ENCODE results near the gene PHF20.
"Not testable (repeated sequence)": the region's sequence is repeated elsewhere in the genome, so short reads cannot be mapped to it uniquely, and the experiment has no call there.

PHF20 gene

GRCh38 chr20:35783811-35784210 is 12.0 kb downstream of the PHF20 start:
- DNase-seq = not testable (repeated sequence)

- DNase-seq = not testable (repeated sequence)
These were observed 13.7 kb downstream of the PHF20 start for GRCh38 chr20:35785541-35785940.

GRCh38 chr20:35788796-35789195 is 17.0 kb downstream of the PHF20 start:
- no peak for DNase-seq

DNA sequence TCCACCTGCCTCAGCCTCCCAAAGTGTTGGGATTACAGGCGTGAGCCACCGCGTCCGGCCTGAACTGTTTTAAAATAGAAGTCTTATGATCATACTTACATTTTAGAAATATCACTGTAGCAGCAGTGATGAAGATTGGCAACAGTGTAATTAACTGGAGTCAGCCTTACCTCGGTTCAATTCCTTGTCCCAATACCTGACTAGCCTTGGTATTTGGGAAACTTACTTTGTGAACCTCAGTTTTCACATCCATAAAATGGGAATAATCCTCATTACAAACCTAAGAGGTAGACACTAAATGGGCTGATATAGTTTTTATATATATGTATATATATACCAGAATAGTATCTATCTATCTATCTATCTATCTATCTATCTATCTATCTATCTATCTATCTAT is 19.3 kb downstream of the PHF20 start:
- no peak for DNase-seq

- DNase-seq = peak; percentile 83
These were observed 20.0 kb downstream of the PHF20 start for GRCh38 chr20:35791821-35792220.

DNA sequence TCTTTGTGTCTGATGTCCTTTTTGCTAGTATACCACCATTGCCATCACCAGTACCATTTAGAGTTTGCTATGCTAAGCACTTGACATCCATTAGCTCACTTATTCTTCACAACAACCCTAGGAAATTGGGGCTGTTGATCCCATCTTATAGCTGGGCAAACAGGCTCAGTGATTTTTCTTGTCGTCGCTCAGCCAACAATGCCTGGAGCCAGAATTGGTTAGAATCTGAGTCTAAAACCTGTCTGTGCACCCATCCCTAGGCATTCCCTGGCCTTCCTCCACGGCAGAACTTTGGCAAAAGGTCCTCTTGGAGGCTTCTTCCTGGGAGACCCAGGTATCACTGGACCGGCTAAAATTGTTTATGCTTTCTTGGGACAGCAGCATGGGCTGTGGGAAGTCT is 20.9 kb downstream of the PHF20 start:
- DNase-seq = no peak

DNA sequence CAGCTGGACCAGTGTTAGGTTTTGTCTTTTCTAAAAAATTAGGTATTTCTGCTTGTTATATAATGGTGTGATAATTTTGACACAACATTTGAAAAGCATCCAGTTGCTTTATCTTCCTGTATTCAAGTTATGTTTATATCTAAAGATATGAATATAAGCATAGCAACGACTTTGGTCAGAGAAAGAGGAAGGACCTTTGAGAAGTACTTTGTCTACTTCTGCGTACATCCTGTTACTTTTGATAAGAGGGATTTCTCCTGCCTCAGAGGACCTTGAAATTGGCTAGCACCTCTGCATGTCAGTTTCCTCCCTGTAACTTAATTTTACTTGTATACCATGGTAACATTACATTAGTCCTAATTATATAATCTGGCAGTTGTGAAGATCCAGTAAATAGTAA is 24.8 kb downstream of the PHF20 start:
- DNase-seq = no peak

- no peak for DNase-seq
These were observed 30.1 kb downstream of the PHF20 start for GRCh38 chr20:35801865-35802264.

GRCh38 chr20:35806075-35806474 is 34.3 kb downstream of the PHF20 start:
- no peak for DNase-seq

- DNase-seq = no peak
These were observed 36.1 kb downstream of the PHF20 start for GRCh38 chr20:35807877-35808276.

GRCh38 chr20:35820715-35821114 is 48.9 kb downstream of the PHF20 start:
- DNase-seq = peak; percentile 36

- peak; percentile 85 for DNase-seq
These were observed 50.0 kb downstream of the PHF20 start for GRCh38 chr20:35821807-35822242.

DNA sequence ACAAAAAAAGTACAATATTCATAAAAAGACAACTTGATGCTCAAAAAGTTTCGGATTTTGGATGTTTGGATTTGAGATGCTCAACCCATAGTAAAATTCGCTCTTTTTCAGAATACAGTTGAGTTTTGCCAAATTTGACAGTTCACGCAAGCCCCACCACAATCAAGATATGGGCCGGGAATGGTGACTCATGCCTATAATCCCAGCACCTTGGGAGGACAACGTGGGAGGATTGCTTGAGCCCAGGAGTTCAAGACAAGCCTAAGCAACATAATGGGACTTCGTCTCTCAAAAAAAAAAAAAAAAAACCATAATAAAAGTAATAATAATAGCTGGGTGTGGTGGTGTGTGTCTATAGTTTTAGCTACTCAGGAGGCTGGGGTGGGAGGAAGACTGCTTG is 51.3 kb downstream of the PHF20 start:
- DNase-seq = no peak

- DNase-seq = peak; percentile 63
These were observed 52.1 kb downstream of the PHF20 start for GRCh38 chr20:35823937-35824336.

- no peak for DNase-seq
These were observed 54.7 kb downstream of the PHF20 start for GRCh38 chr20:35826397-35826998.

GRCh38 chr20:35828434-35828833 is 56.6 kb downstream of the PHF20 start:
- DNase-seq = no peak

GRCh38 chr20:35828916-35829315 is 57.1 kb downstream of the PHF20 start:
- no peak for DNase-seq

DNA sequence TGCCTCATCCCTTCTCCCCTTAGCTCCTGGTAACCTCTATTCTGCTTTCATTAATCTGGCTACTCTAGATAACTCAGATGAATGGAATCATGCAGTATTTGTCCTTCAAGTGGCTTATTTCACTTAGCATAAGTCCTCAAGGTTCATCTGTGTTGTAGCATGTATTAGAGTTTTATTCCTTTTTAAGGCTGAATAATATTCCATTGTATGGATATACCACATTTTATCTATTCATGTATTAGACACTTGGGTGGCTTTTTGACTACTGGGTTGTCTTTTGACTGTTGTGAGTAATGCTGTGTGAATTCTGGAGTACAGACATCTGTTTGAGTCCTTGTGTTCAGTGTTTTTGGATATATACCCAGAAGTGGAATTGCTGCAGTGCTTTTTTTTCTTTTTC is 58.4 kb downstream of the PHF20 start:
- no peak for DNase-seq

GRCh38 chr20:35831029-35831428 is 59.2 kb downstream of the PHF20 start:
- peak; percentile 40 for DNase-seq

- no peak for DNase-seq
These were observed 60.2 kb downstream of the PHF20 start for GRCh38 chr20:35831971-35832370.

DNA sequence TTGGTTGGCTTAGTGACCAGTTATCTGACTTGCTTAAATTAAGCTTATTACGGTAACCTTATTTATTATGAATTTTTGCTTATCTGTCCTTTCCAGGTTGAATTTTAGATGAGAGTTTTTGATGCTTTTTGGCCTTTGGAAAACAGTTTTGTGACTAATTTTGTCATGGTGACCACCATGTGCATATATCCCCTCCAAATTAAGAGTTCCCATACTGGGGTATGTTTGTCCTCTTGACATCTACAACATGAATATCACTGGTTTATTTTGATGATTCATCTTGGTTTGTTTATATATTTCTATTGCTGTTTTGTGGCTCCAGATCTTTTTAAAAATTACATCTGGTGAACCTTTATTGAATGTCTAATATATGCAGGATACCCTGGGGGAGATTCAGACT is 61.4 kb downstream of the PHF20 start:
- no peak for DNase-seq

GRCh38 chr20:35837577-35838195 is 65.9 kb downstream of the PHF20 start:
- no peak for DNase-seq

DNA sequence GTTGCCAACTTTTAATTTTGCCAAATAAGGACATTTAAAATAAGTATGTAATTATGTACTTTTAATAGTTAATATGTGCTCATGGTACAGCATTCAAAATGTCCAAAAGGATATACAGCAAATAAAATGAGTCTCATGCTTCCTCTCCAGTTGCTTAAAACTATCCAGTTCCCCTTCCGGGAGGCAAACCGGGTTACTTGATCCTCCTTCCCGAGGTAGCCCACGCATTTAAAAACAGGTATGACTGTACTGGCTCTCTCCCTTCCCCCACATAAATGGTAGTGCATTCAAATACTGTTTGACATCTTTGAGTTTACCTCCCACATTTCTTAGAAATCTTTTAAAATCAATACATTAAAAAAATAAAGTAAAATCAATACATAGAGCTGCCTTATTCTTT is 66.4 kb downstream of the PHF20 start:
- no peak for DNase-seq

DNA sequence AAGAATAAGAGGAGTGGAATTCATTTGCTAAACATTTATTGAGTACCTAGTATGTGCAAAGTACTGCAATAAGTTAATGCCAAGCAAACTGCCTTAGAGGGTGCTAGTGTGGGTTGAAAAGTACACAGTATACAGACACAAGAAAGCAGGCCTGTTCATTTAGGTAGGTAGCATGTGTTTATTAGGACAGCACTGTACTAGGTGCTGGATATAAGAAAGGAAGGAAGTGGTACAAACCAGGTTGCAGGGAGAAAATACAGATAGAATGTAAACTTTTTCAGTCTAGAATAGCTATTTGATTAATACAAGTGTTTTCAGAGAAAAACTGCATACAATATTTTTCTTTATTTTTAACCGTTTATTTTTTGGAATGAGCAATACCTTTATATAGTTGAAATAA is 68.1 kb downstream of the PHF20 start:
- DNase-seq = no peak

DNA sequence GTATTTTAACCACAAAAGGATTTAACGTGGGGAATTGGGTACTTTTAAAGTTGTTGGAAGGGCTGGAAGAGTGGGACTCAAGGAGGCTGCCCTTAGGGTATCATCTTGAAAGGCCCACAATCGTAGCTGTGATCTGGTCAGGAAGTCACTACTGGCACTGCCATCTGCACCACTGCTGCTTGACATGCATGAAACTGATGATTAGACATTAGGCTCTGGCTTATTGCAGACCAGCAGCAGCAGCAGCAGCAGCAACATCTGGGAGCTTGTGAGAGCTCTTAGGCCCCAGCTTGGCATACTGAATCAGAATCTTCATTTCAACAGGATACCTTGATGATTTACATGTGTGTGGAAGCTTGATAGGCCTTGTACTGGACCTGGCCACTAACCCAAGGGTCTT is 68.6 kb downstream of the PHF20 start:
- DNase-seq = no peak

All from fibroblast of skin of right biceps (primary cell).